HEK293 (cell line): ENCODE results near the gene KRT5.

Experiments used
- CTCF ChIA-PET: fragments of 350-600 bp; formaldehyde crosslinking; extraction: SDS; loops from one replicate; lab custom pipeline; 2021; ENCODE audit warnings: antibody characterized with exemption; lab: Yijun Ruan, JAX
- POLR2A ChIA-PET: fragments of 300-600 bp; formaldehyde crosslinking; extraction: SDS; loops from one replicate; lab custom pipeline; 2020; ENCODE audit warnings: antibody characterized with exemption, inconsistent platforms; lab: Yijun Ruan, JAX
- H3K27ac ChIP-seq: fragments of 200-500 bp; sonication (Bioruptor generic); 2 replicates; pipeline ENCODE4 v1.5.1; 2014; ENCODE audit warnings: low read depth, low read length, control low read depth, inconsistent platforms; ENCODE audit errors: extremely low read depth
- H3K36me3 ChIP-seq, 2 experiments: fragments of 200-500 bp in 1 of 2; sonication (Bioruptor generic) in 1 of 2; 1 replicate in 1 of 2; 2 replicates in 1 of 2; pipeline ENCODE4 v1.5.1; 2014 to 2017; ENCODE audit warnings: inconsistent platforms in 2 of 2, low read length in 2 of 2; ENCODE audit not compliant: control insufficient read depth in 2 of 2, insufficient read depth in 1 of 2
- H3K4me1 ChIP-seq: fragments of 200-500 bp; sonication (Bioruptor generic); 2 replicates; pipeline ENCODE4 v1.5.1; 2014; ENCODE audit warnings: mild to moderate bottlenecking, low read length, inconsistent platforms; ENCODE audit not compliant: control insufficient read depth, insufficient read depth
- H3K4me3 ChIP-seq: 2 replicates; pipeline ENCODE4 v1.5.1; 2011; ENCODE audit warnings: low read depth, mild to moderate bottlenecking, control low read depth, low read length, moderate library complexity
- H3K9me3 ChIP-seq: fragments of 200-500 bp; sonication (Bioruptor generic); 2 replicates; pipeline ENCODE4 v1.5.1; 2014; ENCODE audit warnings: low read depth, low read length, inconsistent platforms; ENCODE audit not compliant: control insufficient read depth, insufficient read depth
- FEZF1 ChIP-seq: fragments of 450-650 bp; formaldehyde crosslinking; IDR thresholded peaks from 2 replicates; pipeline ENCODE4 v1.5.1; 2016; ENCODE audit warnings: missing biosample characterization, missing genetic modification characterization
- RBAK ChIP-seq: fragments of 450-650 bp; formaldehyde crosslinking; IDR thresholded peaks from 2 replicates; pipeline ENCODE4 v1.5.1; 2016; ENCODE audit warnings: missing biosample characterization, missing genetic modification characterization
- TCF7L2 ChIP-seq: IDR thresholded peaks from 2 replicates; pipeline ENCODE4 v1.6.1; 2011; ENCODE audit warnings: low read depth, mild to moderate bottlenecking, inconsistent platforms, low read length, moderate library complexity, borderline replicate concordance
- WT1 ChIP-seq: fragments of 450-650 bp; formaldehyde crosslinking; IDR thresholded peaks from 2 replicates; pipeline ENCODE4 v1.5.1; 2016; ENCODE audit warnings: missing biosample characterization, missing genetic modification characterization
- ZBTB44 ChIP-seq: fragments of 450-650 bp; IDR thresholded peaks from 2 replicates; pipeline ENCODE4 v1.5.1; 2018; ENCODE audit warnings: missing biosample characterization, mild to moderate bottlenecking, missing genetic modification characterization
- ZNF280D ChIP-seq: fragments of 450-650 bp; formaldehyde crosslinking; IDR thresholded peaks from 2 replicates; pipeline ENCODE4 v1.5.1; 2016; ENCODE audit warnings: missing biosample characterization, missing genetic modification characterization
- ZNF311 ChIP-seq: fragments of 450-650 bp; formaldehyde crosslinking; IDR thresholded peaks from 2 replicates; pipeline ENCODE4 v1.5.1; 2017; ENCODE audit warnings: missing biosample characterization, missing genetic modification characterization, borderline replicate concordance
- ZNF335 ChIP-seq: fragments of 450-650 bp; formaldehyde crosslinking; conservative IDR thresholded peaks from 2 replicates; pipeline ENCODE4 v1.5.1; 2016; ENCODE audit warnings: missing biosample characterization, missing genetic modification characterization
- ZNF354C ChIP-seq: fragments of 450-650 bp; formaldehyde crosslinking; IDR thresholded peaks from 2 replicates; pipeline ENCODE4 v1.5.1; 2016; ENCODE audit warnings: missing biosample characterization, missing genetic modification characterization, low read depth, borderline replicate concordance
- ZNF548 ChIP-seq: fragments of 450-650 bp; formaldehyde crosslinking; IDR thresholded peaks from 2 replicates; pipeline ENCODE4 v1.5.1; 2016; ENCODE audit warnings: missing biosample characterization, missing genetic modification characterization
- ZNF560 ChIP-seq: fragments of 450-650 bp; formaldehyde crosslinking; IDR thresholded peaks from 2 replicates; pipeline ENCODE4 v1.5.1; 2017; ENCODE audit warnings: missing biosample characterization, missing genetic modification characterization, borderline replicate concordance
- ZNF610 ChIP-seq: fragments of 450-650 bp; formaldehyde crosslinking; IDR thresholded peaks from 2 replicates; pipeline ENCODE4 v1.5.1; 2016; ENCODE audit warnings: missing biosample characterization, missing genetic modification characterization, borderline replicate concordance
- ZNF660 ChIP-seq: fragments of 450-650 bp; IDR thresholded peaks from 2 replicates; pipeline ENCODE4 v1.5.1; 2018; ENCODE audit warnings: missing biosample characterization, mild to moderate bottlenecking, missing genetic modification characterization
- ZNF843 ChIP-seq: fragments of 450-650 bp; formaldehyde crosslinking; IDR thresholded peaks from 2 replicates; pipeline ENCODE4 v1.5.1; 2016; ENCODE audit warnings: missing biosample characterization, missing genetic modification characterization
- TF ChIP-seq, protein P1 (sequence below): IDR thresholded peaks from 2 replicates; pipeline ENCODE4 v1.6.1; 2011; ENCODE audit warnings: mild to moderate bottlenecking, low read depth, low read length, borderline replicate concordance

Gene KRT5

GRCh38 chr12:52526511-52526951, 6.3 kb upstream of the KRT5 start:
- CTCF ChIA-PET: interaction anchor here (0.7 kb wide), 1 partner anchor 142 kb away, joined by 3 read pairs; no protein-coding TSS in a partner anchor
- no peaks in the 10 kb centered on the region for H3K4me1 ChIP-seq
- TF ChIP-seq WT1: no peak
- TF ChIP-seq, all 188 proteins: peak for 0
- Histone ChIP-seq H3K9me3 (no peaks in the 10 kb centered on the region), H3K4me3 (no peak overlapping the region), H3K36me3 (no peaks in the 10 kb centered on the region), H3K27ac (no peak overlapping the region)
- POLR2A ChIA-PET: no interaction called here

GRCh38 chr12:52525661-52526499, 5.7 kb upstream of the KRT5 start:
- Histone ChIP-seq H3K4me3 (no peak overlapping the region), H3K27ac (no peak overlapping the region), H3K9me3 (no peaks in the 10 kb centered on the region), H3K36me3 (no peaks in the 10 kb centered on the region), H3K4me1 (no peaks in the 10 kb centered on the region)
- CTCF ChIA-PET: interaction anchor here (0.7 to 0.8 kb wide), 3 partner anchors 18 to 568 kb away, joined by 3 to 4 read pairs (median 3); no protein-coding TSS in a partner anchor
- POLR2A ChIA-PET: no interaction called here
- no peak for TF ChIP-seq ZNF660 (tag by site-specific recombination)
- no peak for TF ChIP-seq ZNF610 (tag by site-specific recombination)
- no peak for TF ChIP-seq FEZF1 (tag by site-specific recombination)
- no peak for TF ChIP-seq ZNF843
- no peak for TF ChIP-seq ZNF335 (tag by site-specific recombination)
- no peak for TF ChIP-seq ZNF548 (tag by site-specific recombination)
- TF ChIP-seq TCF7L2: no peak
- TF ChIP-seq ZNF560 (tag by site-specific recombination): no peak
- TF ChIP-seq ZNF354C (tag by site-specific recombination): no peak
- TF ChIP-seq ZNF280D (tag by site-specific recombination): no peak
- no peak for TF ChIP-seq ZNF311
- TF ChIP-seq, protein P1, sequence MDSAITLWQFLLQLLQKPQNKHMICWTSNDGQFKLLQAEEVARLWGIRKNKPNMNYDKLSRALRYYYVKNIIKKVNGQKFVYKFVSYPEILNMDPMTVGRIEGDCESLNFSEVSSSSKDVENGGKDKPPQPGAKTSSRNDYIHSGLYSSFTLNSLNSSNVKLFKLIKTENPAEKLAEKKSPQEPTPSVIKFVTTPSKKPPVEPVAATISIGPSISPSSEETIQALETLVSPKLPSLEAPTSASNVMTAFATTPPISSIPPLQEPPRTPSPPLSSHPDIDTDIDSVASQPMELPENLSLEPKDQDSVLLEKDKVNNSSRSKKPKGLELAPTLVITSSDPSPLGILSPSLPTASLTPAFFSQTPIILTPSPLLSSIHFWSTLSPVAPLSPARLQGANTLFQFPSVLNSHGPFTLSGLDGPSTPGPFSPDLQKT: no peak
- no peak for TF ChIP-seq RBAK (tag by site-specific recombination)
- TF ChIP-seq ZBTB44 (tag by site-specific recombination): no peak
